ENCODE results near the gene RETREG1. TPM values are rescaled to one million over a fixed set of nuclear protein-coding genes. Genes with fewer than 3 reads are reported as not detected.

Gene RETREG1
- total and polyA plus RNA-seq, 2 experiments from 2014 or later = 2.3 to 3.6 TPM

- H3K27me3 ChIP-seq (ENCODE audit: insufficient read depth) = no peaks in the 10 kb centered on the region
- H4K20me1 ChIP-seq (replicated peaks; ENCODE audit: insufficient read depth) = no peaks in the 10 kb centered on the region
- no peak overlapping the region for H3K27ac Mint-ChIP-seq
- no peak overlapping the region for H3K4me2 ChIP-seq
- H3K79me2 ChIP-seq (replicated peaks; ENCODE audit: insufficient read depth) = no peaks in the 10 kb centered on the region
- H3K36me3 ChIP-seq (ENCODE audit: insufficient read depth) = no peaks in the 10 kb centered on the region
- H3K27me3 Mint-ChIP-seq (ENCODE audit: insufficient read depth, low read depth, poor library complexity) = peaks cover 10% of the 10 kb centered on the region
- no peaks in the 10 kb centered on the region for H3K9me2 ChIP-seq (ENCODE audit: insufficient read depth)
- peaks cover 18% of the 10 kb centered on the region for H3K4me1 Mint-ChIP-seq
- H3K4me3 Mint-ChIP-seq = no peak overlapping the region
- ATAC-seq = no peak
- peaks cover 3% of the 10 kb centered on the region; the same call in 1 of the 3 replicates for H3K9me3 Mint-ChIP-seq
- no peak for DNase-seq (ENCODE audit: low spot score)
- no peak overlapping the region for H2AFZ ChIP-seq
- no peak overlapping the region for H3K4me3 ChIP-seq
- TF ChIP-seq NANOG (IDR thresholded peaks at IDR 0.05; ENCODE audit: borderline replicate concordance) (no peak), JUNB (IDR thresholded peaks at IDR 0.05; ENCODE audit: unreplicated experiment) (no peak), ZNF331 (CRISPR knock-in tag; IDR thresholded peaks at IDR 0.05; ENCODE audit: low read depth) (no peak), ZNF462 (CRISPR knock-in tag; IDR thresholded peaks at IDR 0.05) (no peak), CREB1 (CRISPR knock-in tag; IDR thresholded peaks at IDR 0.05; ENCODE audit: low read depth) (no peak), ETS1 (IDR thresholded peaks at IDR 0.05) (no peak), POLR2AphosphoS5 (IDR thresholded peaks at IDR 0.05; ENCODE audit: low read depth) (no peak), CTCF (conservative IDR thresholded peaks at IDR 0.05; ENCODE audit: low read depth in 2 of 2) (no peak), EZH2 (IDR thresholded peaks at IDR 0.05; ENCODE audit: low read depth, unreplicated experiment) (no peak), REST (IDR thresholded peaks at IDR 0.05; ENCODE audit: unreplicated experiment) (no peak), STAT1 (IDR thresholded peaks at IDR 0.05; ENCODE audit: unreplicated experiment) (no peak), ZNF114 (CRISPR knock-in tag; IDR thresholded peaks at IDR 0.05) (no peak), EZH2phosphoT487 (IDR thresholded peaks at IDR 0.05; ENCODE audit: unreplicated experiment) (no peak)
- no peaks in the 10 kb centered on the region for H3F3A ChIP-seq (replicated peaks; ENCODE audit: low read depth)
- H3K27ac ChIP-seq (ENCODE audit: low read depth) = no peak overlapping the region
- no peaks in the 10 kb centered on the region; the same call in 1 of the 3 replicates for H3K36me3 Mint-ChIP-seq (ENCODE audit: low read depth)
- H3K4me1 ChIP-seq (ENCODE audit: insufficient read depth) = peaks cover 10% of the 10 kb centered on the region
Measured at GRCh38 chr5:16606628-16607027, 10.2 kb downstream of the RETREG1 start.

Data from GM23338 (cell line).